Lung (tissue), 12 donors: ENCODE measurements around the gene GRAP. TPM values are rescaled to one million over a fixed set of nuclear protein-coding genes. Genes with fewer than 3 reads are reported as not detected.

Experiments used
- ATAC-seq: fragments of 200-7000 bp; cut with Tn5 transposase; one replicate; pipeline ENCODE4 v1.9.1; 2020; ENCODE audit warnings: moderate number of reproducible peaks; ENCODE audit not compliant: insufficient read depth, low FRiP score
- DNase-seq, 3 donors: peaks; one replicate each; pipeline ENCODE4 v3.0.0-alpha.2; 2013 to 2017
- H3K27ac ChIP-seq, 2 donors: one replicate each; pipeline ENCODE4 v1.5.1; 2013; ENCODE audit warnings: mild to moderate bottlenecking in 2 of 2, moderate library complexity in 2 of 2, control low read depth in 1 of 2, inconsistent platforms in 1 of 2, low read depth in 1 of 2, low read length in 1 of 2
- H3K27me3 ChIP-seq, 3 donors: one replicate each; pipeline ENCODE4 v1.5.1; 2013; ENCODE audit warnings: low read length in 2 of 3; ENCODE audit not compliant: control insufficient read depth in 3 of 3, insufficient read depth in 3 of 3
- H3K36me3 ChIP-seq, 4 donors: one replicate each; pipeline ENCODE4 v1.5.1; 2013; ENCODE audit warnings: low read length in 4 of 4, mild to moderate bottlenecking in 1 of 4, moderate library complexity in 1 of 4; ENCODE audit not compliant: control insufficient read depth in 4 of 4, insufficient read depth in 4 of 4
- H3K4me1 ChIP-seq, 5 donors: one replicate each; pipeline ENCODE4 v1.5.1; 2013; ENCODE audit warnings: low read length in 5 of 5, mild to moderate bottlenecking in 2 of 5, moderate library complexity in 1 of 5; ENCODE audit not compliant: control insufficient read depth in 5 of 5, insufficient read depth in 5 of 5
- H3K4me3 ChIP-seq: one replicate; pipeline ENCODE4 v1.5.1; 2013; ENCODE audit warnings: mild to moderate bottlenecking, control low read depth, moderate library complexity
- H3K9ac ChIP-seq, 2 donors: one replicate each; pipeline ENCODE4 v1.5.1; 2013; ENCODE audit warnings: low read length in 2 of 2, control low read depth in 1 of 2; ENCODE audit not compliant: insufficient read depth in 1 of 2
- H3K9me3 ChIP-seq, 4 donors: one replicate each; pipeline ENCODE4 v1.5.1; 2013; ENCODE audit warnings: low read length in 3 of 4, mild to moderate bottlenecking in 1 of 4, moderate library complexity in 1 of 4; ENCODE audit not compliant: control insufficient read depth in 4 of 4, insufficient read depth in 3 of 4
- CTCF ChIP-seq: IDR thresholded peaks from 2 replicates; pipeline ENCODE4 v1.5.1; 2012; ENCODE audit warnings: mild to moderate bottlenecking; ENCODE audit errors: control extremely low read depth, extremely low read depth
- WGBS, 2 donors: extraction: QIAGEN DNeasy Blood & Tissue Kit; methylation state at CpG; one replicate each; pipeline ENCODE4 v1.1.7; 2013; 5-methylcytosine and 5-hydroxymethylcytosine counted together
- polyA plus RNA-seq, 2 donors: library from polyadenylated mRNA; stranded (reverse); fragments of 200-250 nt; gene quantifications; one replicate each; pipeline ENCODE4 v1.2.1, GENCODE V29; 2013
- total RNA-seq, 2 donors: library from RNA; depleted of rRNA in 1 of 2; stranded (reverse); fragments of >200 nt in 1 of 2; gene quantifications; one replicate each; pipeline ENCODE4 v1.2.1, GENCODE V29; 2014 to 2021
- donor health status: control.
- donor health status: control.
- donor health status: Bipolar disorder and iron deficiency.
- donor health status: healthy.
- donor health status: DM: yes; HTN: yes; CAD: no.

The GRAP gene
- total and polyA plus RNA-seq, 4 donors: 6.7 to 14.3 (median 9.8) TPM

GRCh38 chr17:18984273-18985114 is 62.3 kb downstream of the GRAP start:
- 90 to 92% methylated on average over 21 of the region's 21 CpGs for WGBS, 2 donors
- ATAC-seq: no peak

GRCh38 chr17:18981642-18982424 is 64.9 kb downstream of the GRAP start:
- H3K36me3 ChIP-seq: peaks cover 0 to 22% (median 0%) of the 10 kb centered on the region in 4 donors
- DNase-seq (peak in 2 of 3 donors; percentile 53 to 71), ATAC-seq (no peak)
- no peak overlapping the region for H3K4me3 ChIP-seq
- WGBS, 2 donors: 78 to 84% methylated on average over 30 of the region's 30 CpGs
- no peaks in the 10 kb centered on the region for H3K9me3 ChIP-seq
- H3K27me3 ChIP-seq: no peaks in the 10 kb centered on the region
- TF ChIP-seq CTCF: no peak
- no peak overlapping the region for H3K9ac ChIP-seq
- no peak overlapping the region for H3K27ac ChIP-seq
- H3K4me1 ChIP-seq: peaks cover 0 to 12% (median 0%) of the 10 kb centered on the region in 5 donors

More at GRCh38 chr17:18984273-18985114, 62.3 kb downstream of the GRAP start:
- Histone ChIP-seq H3K4me3 (no peak overlapping the region), H3K27ac (no peak overlapping the region), H3K9me3 (no peaks in the 10 kb centered on the region), H3K9ac (no peak overlapping the region), H3K27me3 (no peaks in the 10 kb centered on the region), H3K36me3 (peaks cover 0 to 3% (median 0%) of the 10 kb centered on the region in 4 donors), H3K4me1 (peaks cover 0 to 12% (median 4%) of the 10 kb centered on the region in 5 donors)
- no peak for DNase-seq
- TF ChIP-seq CTCF: no peak

- no peak overlapping the region for H3K4me3 ChIP-seq
- H3K27me3 ChIP-seq: no peaks in the 10 kb centered on the region
- peaks cover 0 to 28% (median 0%) of the 10 kb centered on the region in 4 donors for H3K36me3 ChIP-seq
- DNase-seq: no peak
- no peak for TF ChIP-seq CTCF
- WGBS, 2 donors: 95 to 97% methylated on average over 6 of the region's 6 CpGs
- no peak overlapping the region for H3K9ac ChIP-seq
- H3K27ac ChIP-seq: no peak overlapping the region
- H3K9me3 ChIP-seq: no peaks in the 10 kb centered on the region
- no peak for ATAC-seq
- H3K4me1 ChIP-seq: peaks cover 0 to 12% (median 0%) of the 10 kb centered on the region in 5 donors
These were observed 65.5 kb downstream of the GRAP start for GRCh38 chr17:18981335-18981641.
